NCI-H1417 treated with DMSO at 0.1 percent for 48 hours (cell line): ENCODE results near the gene PSMA5.
"Not testable (repeated sequence)": the region's sequence is repeated elsewhere in the genome, so short reads cannot be mapped to it uniquely, and the experiment has no call there.

Experiments
- DNase-seq: peaks from one replicate; lab custom pipeline; 2025; lab: John Stamatoyannopoulos, UW

PSMA5 gene

DNA sequence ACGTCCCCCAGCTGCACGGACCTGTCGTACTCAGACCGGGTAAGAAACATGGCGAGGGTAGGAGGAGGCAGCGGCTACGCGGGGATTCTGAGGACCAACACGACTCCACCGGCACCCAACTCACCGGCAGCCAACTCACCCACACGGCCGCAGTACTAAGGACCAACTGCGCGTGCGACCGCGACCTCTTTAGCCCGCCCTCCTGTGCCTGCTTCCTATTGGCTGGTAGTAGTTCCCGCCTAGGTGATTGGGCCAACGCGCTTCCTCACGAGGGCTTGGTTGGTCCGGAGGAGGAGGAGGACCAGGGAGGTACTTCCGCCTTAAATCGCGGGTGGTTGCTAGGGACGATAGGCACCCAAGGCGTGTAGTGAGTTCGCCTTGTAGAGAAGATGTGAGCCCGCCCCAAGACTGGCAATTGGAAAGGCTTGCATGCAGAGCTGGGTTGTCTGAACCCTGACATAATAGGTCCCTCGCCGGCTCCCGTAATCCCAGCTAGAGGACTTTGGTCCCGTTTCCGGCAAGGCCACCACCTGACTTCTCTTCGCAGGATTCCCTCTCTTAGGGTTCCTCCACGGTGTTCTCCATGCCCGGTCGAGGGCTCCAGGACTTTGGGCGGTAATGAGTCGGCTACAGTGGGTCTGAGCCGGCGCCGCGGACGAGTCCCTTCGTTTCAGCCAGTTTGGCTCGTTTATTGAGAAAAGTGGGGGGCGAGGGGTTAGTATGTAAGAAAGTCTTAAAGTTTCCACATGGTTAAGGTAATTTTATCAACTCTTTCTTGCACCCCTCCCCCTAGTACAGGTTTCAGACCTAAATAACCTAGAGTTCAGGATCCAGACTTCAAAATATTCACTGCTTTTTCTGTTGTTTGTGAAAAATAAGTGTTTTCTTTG, at the start of gene PSMA5:
Gene PSMA5, minus strand, starts transcription at position 168 of the 890 bp plus-strand sequence. Its CDS starts 118 bp downstream, at position 50.
- DNase-seq: peak; percentile 89

DNA sequence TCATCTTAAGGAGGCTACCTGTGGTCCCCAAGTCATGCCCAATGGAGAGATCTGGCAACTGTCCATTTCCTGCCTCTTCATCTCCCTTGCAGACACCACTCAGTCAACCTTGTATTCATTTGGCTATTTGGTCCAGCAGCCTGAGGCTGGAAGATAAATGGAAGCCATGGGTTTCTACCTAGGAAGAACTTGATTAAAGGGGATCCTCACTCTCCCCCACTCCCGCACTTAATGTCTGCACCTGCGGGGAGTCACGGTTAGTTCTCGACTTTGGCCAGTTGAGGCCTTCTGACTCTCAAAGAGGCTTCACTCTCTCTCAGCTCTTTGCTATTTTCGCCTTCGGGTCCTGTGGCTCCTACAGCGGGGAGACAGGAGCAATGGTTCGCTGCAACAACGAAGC, 49.0 kb upstream of the PSMA5 start:
- no peak for DNase-seq

GRCh38 chr1:109474697-109475096, 48.4 kb upstream of the PSMA5 start:
- no peak for DNase-seq

- DNase-seq: not testable (repeated sequence)
Observed at GRCh38 chr1:109473284-109474057, 47.2 kb upstream of the PSMA5 start.

- DNase-seq: no peak
Observed at GRCh38 chr1:109472779-109473178, 46.5 kb upstream of the PSMA5 start.

- no peak for DNase-seq
Observed at GRCh38 chr1:109470245-109470644, 44.0 kb upstream of the PSMA5 start.

DNA sequence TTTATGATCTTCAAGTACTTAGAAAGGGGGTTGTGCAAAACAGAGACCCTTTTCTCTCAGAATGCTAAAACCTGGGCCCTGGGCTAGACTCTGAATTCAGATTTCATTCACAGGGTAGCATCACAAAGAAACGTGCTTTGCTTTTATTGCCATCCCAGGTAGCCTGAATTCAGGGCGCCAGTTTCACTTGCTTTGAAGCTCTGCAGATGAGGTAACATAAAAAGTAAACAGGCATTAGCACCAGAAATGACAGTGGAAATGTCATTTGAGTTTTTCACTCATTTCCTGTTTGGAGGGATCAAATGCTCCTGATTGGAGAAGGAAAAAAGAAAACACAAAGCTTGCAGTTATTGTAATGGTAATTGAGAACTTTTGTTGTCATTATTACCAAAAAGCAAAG, 42.7 kb upstream of the PSMA5 start:
- DNase-seq: no peak

DNA sequence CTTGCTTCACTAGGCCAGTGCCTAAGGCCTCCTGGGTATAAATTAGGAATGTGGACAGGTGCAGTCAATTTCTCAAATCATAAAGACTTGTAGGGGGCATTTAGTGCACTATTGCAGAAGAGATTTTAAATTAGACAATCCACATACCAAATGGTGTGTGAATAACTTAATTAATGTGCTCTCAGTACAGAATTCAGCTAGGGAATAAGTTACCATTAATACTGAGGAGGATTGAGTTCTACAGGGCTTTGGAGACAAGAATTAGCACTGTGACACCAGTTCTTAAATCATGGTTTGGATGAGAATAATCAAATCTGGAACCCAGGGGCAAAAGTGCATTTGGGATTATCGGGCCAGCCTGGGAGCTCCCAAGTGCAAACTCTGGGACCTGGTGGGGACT, 41.8 kb upstream of the PSMA5 start:
- DNase-seq: no peak

DNA sequence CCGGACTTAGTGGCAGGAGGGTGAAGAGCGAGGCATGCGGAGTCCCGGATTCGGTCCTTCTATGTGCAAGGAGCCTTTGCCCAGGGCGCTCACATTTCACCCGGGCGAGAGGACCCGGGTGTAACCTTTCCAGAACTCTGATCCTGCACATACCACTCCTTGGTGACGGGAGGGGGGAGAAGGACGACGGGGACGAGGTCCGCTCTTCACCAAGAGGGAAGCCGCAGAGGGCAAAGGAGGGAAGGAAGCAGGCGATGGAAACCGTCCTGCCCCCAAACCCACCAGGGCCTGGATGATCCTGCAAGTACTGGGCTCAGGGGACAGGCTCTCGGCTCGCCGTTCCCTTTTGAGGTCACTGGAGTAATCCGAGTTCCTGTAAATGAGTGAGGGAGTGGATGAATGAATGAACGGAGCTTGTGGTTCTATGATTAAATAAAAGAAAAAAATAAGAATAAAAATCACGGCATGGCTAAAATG, 41.1 kb upstream of the PSMA5 start:
- DNase-seq: no peak

DNA sequence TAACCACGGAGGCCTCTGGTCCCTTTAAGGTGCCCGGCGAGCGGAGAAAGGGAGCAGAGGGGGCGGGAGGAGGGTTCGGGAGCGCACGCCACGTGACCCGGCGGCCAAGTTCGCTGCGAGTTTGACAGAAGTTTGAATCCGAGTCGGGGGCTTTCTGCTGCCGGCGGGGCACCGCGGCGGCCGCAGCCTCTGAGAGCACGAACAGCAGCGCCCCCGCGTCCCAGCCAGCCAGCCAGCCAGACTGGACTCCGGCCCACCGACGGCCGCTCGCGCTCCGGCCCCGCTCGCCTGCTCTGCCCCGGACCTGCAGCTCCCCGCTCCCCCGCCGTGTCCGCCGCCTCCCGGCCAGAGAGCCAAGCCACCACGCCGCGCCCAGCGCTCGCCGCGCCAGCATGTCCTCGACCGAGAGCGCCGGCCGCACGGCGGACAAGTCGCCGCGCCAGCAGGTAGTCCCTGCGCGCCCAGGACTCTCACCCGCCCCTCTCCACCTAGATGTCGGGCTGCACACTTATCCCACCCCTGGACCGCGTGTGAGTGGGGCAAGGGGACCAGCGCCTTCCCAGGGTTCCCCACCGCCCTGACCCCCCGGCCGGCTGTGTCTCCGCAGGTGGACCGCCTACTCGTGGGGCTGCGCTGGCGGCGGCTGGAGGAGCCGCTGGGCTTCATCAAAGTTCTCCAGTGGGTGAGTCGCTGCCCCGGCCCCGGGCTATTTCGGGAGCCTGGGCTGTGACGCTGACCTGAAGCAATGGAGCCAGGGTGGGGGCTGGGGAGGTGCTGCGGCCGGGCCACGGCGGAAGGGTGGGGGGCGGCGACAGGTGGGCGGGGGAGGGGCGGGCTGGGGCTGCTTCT, 40.4 kb upstream of the PSMA5 start, which contains the start of gene SYPL2:
Gene SYPL2, plus strand, starts transcription at position 95 of the 849 bp plus-strand sequence. Its CDS starts 298 bp downstream, at position 393.
- no peak for DNase-seq

DNA sequence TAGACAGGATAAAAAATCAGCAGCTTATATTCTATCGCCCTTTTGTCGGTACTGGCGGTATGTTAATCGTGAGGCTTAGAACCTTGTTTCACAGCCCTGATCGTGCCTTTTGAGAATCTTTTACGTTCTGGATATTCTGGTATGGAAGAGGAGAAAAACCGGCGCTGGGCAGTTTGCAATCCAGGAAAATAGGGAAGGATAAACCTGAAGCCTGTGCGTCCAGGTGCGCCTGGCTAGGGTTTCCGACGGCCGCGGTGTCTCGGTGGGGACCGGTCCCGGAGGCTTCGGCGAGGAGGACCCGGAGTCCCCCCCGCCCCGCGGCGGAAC, 39.8 kb upstream of the PSMA5 start:
- DNase-seq: no peak

DNA sequence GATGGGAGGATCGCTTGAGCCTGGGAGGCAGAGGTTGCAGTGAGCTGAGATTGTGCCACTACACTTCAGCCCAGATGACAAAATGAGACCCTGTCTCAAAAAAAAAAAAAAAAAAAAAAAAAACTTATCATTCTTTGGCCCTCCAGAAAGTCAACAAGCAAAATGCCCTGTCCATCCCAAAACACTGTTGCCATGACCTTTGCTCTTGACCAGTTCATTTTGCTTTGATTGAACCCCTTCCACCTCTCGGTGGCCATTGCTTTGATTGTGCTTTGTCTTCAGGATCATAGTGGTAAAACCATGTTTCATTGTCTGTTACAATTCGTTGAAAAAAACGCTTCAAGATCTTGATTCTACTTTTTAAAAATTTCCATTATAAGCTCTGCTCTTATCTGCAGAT, 31.6 kb upstream of the PSMA5 start:
- DNase-seq: no peak

GRCh38 chr1:109454497-109455133, 28.4 kb upstream of the PSMA5 start:
- no peak for DNase-seq

DNA sequence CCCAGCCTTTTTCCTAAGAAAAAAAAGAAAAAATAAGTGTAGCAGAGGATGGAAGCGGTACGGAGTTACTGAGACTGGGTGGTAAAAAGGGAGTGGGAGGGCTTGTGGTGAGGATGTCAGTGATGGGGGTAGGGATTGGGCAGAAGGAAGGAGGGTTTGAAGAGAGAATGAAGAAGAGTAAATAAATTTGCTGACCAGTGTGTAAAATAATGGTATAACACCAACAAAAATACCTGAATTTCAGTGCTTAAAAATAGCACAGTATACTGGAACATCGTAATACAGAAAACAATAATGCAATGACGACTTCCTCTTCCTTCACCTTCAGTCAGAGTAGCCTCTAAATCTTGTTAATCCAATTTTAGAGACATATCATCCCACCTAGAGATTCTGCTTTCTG, 21.3 kb upstream of the PSMA5 start:
- no peak for DNase-seq

- DNase-seq: not testable (repeated sequence)
Observed at GRCh38 chr1:109445949-109446695, 19.9 kb upstream of the PSMA5 start.

- no peak for DNase-seq
Observed at GRCh38 chr1:109444346-109444745, 18.1 kb upstream of the PSMA5 start.

GRCh38 chr1:109443476-109443875, 17.2 kb upstream of the PSMA5 start:
- DNase-seq: no peak

DNA sequence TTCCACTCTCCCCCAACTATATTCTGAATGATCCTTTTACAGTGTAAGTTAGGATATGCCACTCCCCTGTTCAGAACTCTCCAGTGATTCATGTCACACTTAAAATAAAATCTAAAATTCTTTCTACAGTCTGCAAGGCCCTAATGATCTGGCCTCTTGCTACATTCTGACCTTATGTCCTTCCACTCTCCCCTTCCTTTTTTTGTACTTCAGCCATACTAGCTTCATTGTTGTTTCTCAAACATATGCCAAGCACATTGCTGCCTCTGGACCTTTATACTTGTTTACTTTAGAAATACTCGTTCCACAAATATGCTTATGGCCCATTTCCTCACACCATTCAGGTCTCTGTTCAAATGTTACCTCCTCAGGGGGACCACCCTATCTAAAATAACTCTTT, 14.8 kb upstream of the PSMA5 start:
- DNase-seq: no peak

DNA sequence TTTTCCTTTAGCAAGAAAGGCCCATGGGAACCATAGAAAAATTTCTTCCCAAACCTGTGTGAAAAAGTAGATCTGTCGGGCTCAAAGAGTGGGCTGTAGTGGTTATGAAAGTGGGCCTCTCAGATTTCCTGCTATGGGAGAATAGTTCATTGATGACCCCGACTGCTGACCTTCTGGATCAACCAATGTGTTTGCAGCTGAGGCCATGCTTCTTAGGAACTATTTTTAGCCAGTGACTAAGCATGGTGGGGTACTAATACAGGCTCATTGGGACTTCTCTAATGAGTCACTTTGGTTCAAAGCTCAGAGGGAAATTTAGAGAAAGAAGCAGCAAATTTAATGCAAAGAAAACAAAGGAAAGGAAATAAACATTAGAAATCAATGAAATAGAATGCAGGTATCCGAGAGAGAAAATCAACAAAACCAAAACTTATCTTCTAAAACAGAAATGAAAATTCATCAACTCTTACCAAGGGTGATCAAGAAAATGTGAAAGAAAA, 12.6 kb upstream of the PSMA5 start:
- no peak for DNase-seq

- no peak for DNase-seq
Observed at GRCh38 chr1:109434484-109434883, 8.2 kb upstream of the PSMA5 start.

DNA sequence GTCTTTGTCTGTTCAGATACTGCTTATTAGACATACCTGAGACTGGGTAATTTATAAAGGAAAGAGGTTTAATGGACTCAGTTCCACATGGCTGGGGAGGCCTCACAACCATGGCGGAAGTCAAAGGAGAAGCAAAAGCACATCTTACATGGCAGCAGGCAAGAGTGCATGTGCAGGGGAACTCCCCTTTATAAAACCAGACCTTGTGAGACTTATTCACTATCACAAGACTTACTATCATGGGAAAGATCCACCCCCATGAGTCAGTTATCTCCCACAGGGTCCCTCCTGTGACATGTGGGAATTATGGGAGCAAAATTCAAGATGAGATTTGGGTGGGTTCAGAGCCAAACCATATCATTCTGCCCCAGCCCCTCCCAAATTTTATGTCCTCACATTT, 7.1 kb upstream of the PSMA5 start:
- no peak for DNase-seq
